H9 (cell line): ENCODE measurements around the gene GRHL3. TPM values are rescaled to one million over a fixed set of nuclear protein-coding genes. Genes with fewer than 3 reads are reported as not detected.

Experiments used
- DNase-seq: peaks from one replicate; pipeline ENCODE4 v3.0.0-alpha.2; 2017
- H2AFZ ChIP-seq: one replicate; pipeline ENCODE4 v1.6.1; 2013; ENCODE audit warnings: mild to moderate bottlenecking, low read length, control low read depth, moderate library complexity
- H2AK5ac ChIP-seq: 2 replicates; pipeline ENCODE4 v1.6.1; 2013; ENCODE audit warnings: low read length, control low read depth, mixed read lengths; ENCODE audit not compliant: insufficient read length
- H2BK120ac ChIP-seq: one replicate; pipeline ENCODE4 v1.6.1; 2013; ENCODE audit warnings: low read depth, mild to moderate bottlenecking, low read length, control low read depth, inconsistent platforms; ENCODE audit not compliant: poor library complexity, severe bottlenecking
- H2BK12ac ChIP-seq: 2 replicates; pipeline ENCODE4 v1.6.1; 2013; ENCODE audit warnings: low read length, control low read depth, mixed read lengths, low read depth; ENCODE audit not compliant: insufficient read length
- H2BK15ac ChIP-seq: 2 replicates; pipeline ENCODE4 v1.6.1; 2013; ENCODE audit warnings: low read depth, low read length, control low read depth
- H2BK20ac ChIP-seq: one replicate; pipeline ENCODE4 v1.6.1; 2013; ENCODE audit warnings: low read depth, mild to moderate bottlenecking, low read length, control low read depth, inconsistent platforms; ENCODE audit not compliant: poor library complexity, severe bottlenecking
- H2BK5ac ChIP-seq: 2 replicates; pipeline ENCODE4 v1.6.1; 2013; ENCODE audit warnings: low read length, control low read depth, mixed read lengths; ENCODE audit not compliant: insufficient read length
- H3K14ac ChIP-seq: 2 replicates; pipeline ENCODE4 v1.6.1; 2013; ENCODE audit warnings: low read length, control low read depth; ENCODE audit not compliant: insufficient read depth
- H3K18ac ChIP-seq: 2 replicates; pipeline ENCODE4 v1.6.1; 2013; ENCODE audit warnings: low read depth, mild to moderate bottlenecking, mixed read lengths, low read length, control low read depth; ENCODE audit not compliant: insufficient read length
- H3K23ac ChIP-seq: 2 replicates; pipeline ENCODE4 v1.6.1; 2013; ENCODE audit warnings: low read length, control low read depth, mixed read lengths, low read depth; ENCODE audit not compliant: insufficient read length
- H3K23me2 ChIP-seq: 2 replicates; pipeline ENCODE4 v1.6.1; 2013; ENCODE audit warnings: low read depth, mild to moderate bottlenecking, mixed read lengths, low read length, control low read depth; ENCODE audit not compliant: insufficient read length, poor library complexity, severe bottlenecking
- H3K27ac ChIP-seq: 2 replicates; pipeline ENCODE4 v1.5.1; 2013; ENCODE audit warnings: low read length, control low read depth, mixed read lengths, low read depth; ENCODE audit not compliant: insufficient read length
- H3K27me3 ChIP-seq: 2 replicates; pipeline ENCODE4 v1.6.1; 2013; ENCODE audit warnings: low read length, control low read depth, inconsistent platforms; ENCODE audit not compliant: insufficient read depth
- H3K4ac ChIP-seq: 2 replicates; pipeline ENCODE4 v1.6.1; 2013; ENCODE audit warnings: low read depth, mild to moderate bottlenecking, control low read depth, inconsistent platforms, low read length, moderate library complexity
- H3K4me1 ChIP-seq: 2 replicates; pipeline ENCODE4 v1.6.1; 2013; ENCODE audit warnings: low read length, control low read depth, inconsistent platforms; ENCODE audit not compliant: insufficient read depth
- H3K4me2 ChIP-seq: 2 replicates; pipeline ENCODE4 v1.6.1; 2013; ENCODE audit warnings: low read length, control low read depth, mixed read lengths; ENCODE audit not compliant: insufficient read length, insufficient read depth
- H3K56ac ChIP-seq: 2 replicates; pipeline ENCODE4 v1.6.1; 2013; ENCODE audit warnings: low read depth, mild to moderate bottlenecking, mixed read lengths, low read length, control low read depth; ENCODE audit not compliant: insufficient read length
- H3K79me1 ChIP-seq: 2 replicates; pipeline ENCODE4 v1.6.1; 2013; ENCODE audit warnings: low read depth, mild to moderate bottlenecking, moderate library complexity, low read length, control low read depth, inconsistent platforms; ENCODE audit not compliant: insufficient read depth, poor library complexity, severe bottlenecking
- H3K79me2 ChIP-seq: 2 replicates; pipeline ENCODE4 v1.6.1; 2013; ENCODE audit warnings: low read length, control low read depth, inconsistent platforms; ENCODE audit not compliant: insufficient read depth
- H3K9ac ChIP-seq: 2 replicates; pipeline ENCODE4 v1.6.1; 2013; ENCODE audit warnings: low read length, control low read depth, mixed read lengths; ENCODE audit not compliant: insufficient read length; ENCODE audit errors: extremely low read depth
- H3K9me3 ChIP-seq: one replicate; pipeline ENCODE4 v1.6.1; 2013; ENCODE audit warnings: low read depth, low read length, inconsistent platforms; ENCODE audit not compliant: control insufficient read depth
- H3T11ph ChIP-seq: one replicate; pipeline ENCODE4 v1.6.1; 2013; ENCODE audit warnings: mild to moderate bottlenecking, low read length, control low read depth, inconsistent platforms
- H4K20me1 ChIP-seq: one replicate; pipeline ENCODE4 v1.6.1; 2013; ENCODE audit not compliant: control insufficient read depth, insufficient read length, insufficient read depth
- H4K5ac ChIP-seq: 2 replicates; pipeline ENCODE4 v1.6.1; 2013; ENCODE audit warnings: low read depth, mild to moderate bottlenecking, mixed read lengths, low read length, control low read depth; ENCODE audit not compliant: insufficient read length
- H4K8ac ChIP-seq: replicated peaks from 2 replicates; pipeline ENCODE4 v1.6.1; 2013; ENCODE audit warnings: low read length, control low read depth, mixed read lengths, low read depth; ENCODE audit not compliant: insufficient read length
- H4K91ac ChIP-seq: 2 replicates; pipeline ENCODE4 v1.6.1; 2013; ENCODE audit warnings: low read depth, mild to moderate bottlenecking, moderate library complexity, mixed read lengths, low read length, control low read depth; ENCODE audit not compliant: insufficient read length
- H3K27ac Mint-ChIP-seq, 3 experiments: 2 replicates in 2 of 3; 3 replicates in 1 of 3; pipeline ENCODE4 v1.8.0; 2020 to 2021; ENCODE audit warnings: mixed read lengths in 3 of 3, mild to moderate bottlenecking in 1 of 3, moderate library complexity in 1 of 3
- H3K27me3 Mint-ChIP-seq: 2 replicates; pipeline ENCODE4 v1.8.0; 2021; ENCODE audit warnings: low read depth, mild to moderate bottlenecking, moderate library complexity, mixed read lengths
- H3K36me3 Mint-ChIP-seq, 3 experiments: 2 replicates in 2 of 3; 3 replicates in 1 of 3; pipeline ENCODE4 v1.8.0; 2020 to 2021; ENCODE audit warnings: low read depth in 3 of 3, mixed read lengths in 3 of 3; ENCODE audit not compliant: insufficient read depth in 1 of 3
- H3K4me1 Mint-ChIP-seq, 2 experiments: 2 replicates each; pipeline ENCODE4 v1.8.0; 2020; ENCODE audit warnings: mixed read lengths in 2 of 2
- H3K4me3 Mint-ChIP-seq, 2 experiments: 2 replicates in 1 of 2; 3 replicates in 1 of 2; pipeline ENCODE4 v1.8.0; 2020 to 2021; ENCODE audit warnings: mild to moderate bottlenecking in 2 of 2, mixed read lengths in 2 of 2, moderate library complexity in 1 of 2
- H3K9me3 Mint-ChIP-seq, 2 experiments: 2 replicates in 1 of 2; 3 replicates in 1 of 2; pipeline ENCODE4 v1.8.0; 2020; ENCODE audit warnings: mild to moderate bottlenecking in 2 of 2, mixed read lengths in 2 of 2, moderate library complexity in 1 of 2
- WGBS: extraction: QIAGEN DNeasy Blood & Tissue Kit; methylation state at CpG from one replicate; pipeline ENCODE4 v1.1.7; 2013; ENCODE audit warnings: missing lambda C conversion rate, low lambda C conversion rate, mixed read lengths; ENCODE audit not compliant: insufficient read length; ENCODE audit errors: extremely low coverage; 5-methylcytosine and 5-hydroxymethylcytosine counted together
- total RNA-seq: library from RNA; stranded (reverse); gene quantifications from 2 replicates; pipeline ENCODE4 v1.2.1, GENCODE V29; 2021
- TF ChIP-seq, protein P1 (sequence below): fragments of 200-600 bp; sonication (generic); conservative IDR thresholded peaks from 3 replicates; pipeline ENCODE4 v1.8.0; 2021; ENCODE audit warnings: antibody characterized with exemption, mild to moderate bottlenecking

The GRHL3 gene
- total RNA-seq, 1 experiment from 2014 or later = 3.5 TPM

DNA sequence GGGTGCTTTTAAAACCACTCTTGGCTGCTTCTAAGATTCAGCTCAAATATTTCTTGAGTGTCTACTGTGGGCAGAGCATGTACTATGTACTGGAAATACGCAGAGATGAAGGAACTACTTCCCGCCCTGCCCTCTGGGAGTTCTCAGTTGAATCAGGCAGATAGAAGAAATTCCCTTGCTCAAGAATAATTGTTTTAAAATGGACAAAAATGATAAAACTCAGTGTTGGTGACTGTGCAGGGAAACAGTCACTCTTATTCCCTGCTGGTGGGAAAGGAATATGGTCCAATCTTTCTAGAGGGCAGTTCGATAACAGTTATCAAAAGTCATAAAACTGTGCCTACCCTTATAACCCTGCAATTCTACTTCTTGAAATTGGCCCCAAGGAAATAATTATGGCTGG is 16.9 kb upstream of the GRHL3 start:
- no peaks in the 10 kb centered on the region; a peak in 1 of 5 replicates for H3K9me3 Mint-ChIP-seq
- Histone ChIP-seq H2BK15ac (no peak overlapping the region), H3T11ph (no peak overlapping the region), H3K4ac (no peak overlapping the region), H3K56ac (no peak overlapping the region), H2BK5ac (no peak overlapping the region), H4K20me1 (no peaks in the 10 kb centered on the region), H4K5ac (no peak overlapping the region), H3K18ac (no peak overlapping the region), H3K9ac (no peak overlapping the region), H3K79me1 (no peaks in the 10 kb centered on the region), H4K8ac (no peak overlapping the region), H3K23ac (no peak overlapping the region), H2BK12ac (no peak overlapping the region), H3K23me2 (no peaks in the 10 kb centered on the region), H2AFZ (no peak overlapping the region), H3K4me1 (no peaks in the 10 kb centered on the region), H3K4me2 (no peak overlapping the region), H3K27ac (no peak overlapping the region), H2BK20ac (no peak overlapping the region), H2AK5ac (no peak overlapping the region), H3K27me3 (no peaks in the 10 kb centered on the region), H3K9me3 (no peaks in the 10 kb centered on the region), H3K79me2 (no peaks in the 10 kb centered on the region), H2BK120ac (no peak overlapping the region), H4K91ac (no peak overlapping the region), H3K14ac (no peak overlapping the region)
- no peak for DNase-seq
- no peak overlapping the region for H3K27ac Mint-ChIP-seq
- H3K4me1 Mint-ChIP-seq = peaks cover 30 to 44% of the 10 kb centered on the region in 2 experiments
- peaks cover 1% of the 10 kb centered on the region; the same call in 1 of the 2 replicates for H3K27me3 Mint-ChIP-seq
- TF ChIP-seq, protein P1, sequence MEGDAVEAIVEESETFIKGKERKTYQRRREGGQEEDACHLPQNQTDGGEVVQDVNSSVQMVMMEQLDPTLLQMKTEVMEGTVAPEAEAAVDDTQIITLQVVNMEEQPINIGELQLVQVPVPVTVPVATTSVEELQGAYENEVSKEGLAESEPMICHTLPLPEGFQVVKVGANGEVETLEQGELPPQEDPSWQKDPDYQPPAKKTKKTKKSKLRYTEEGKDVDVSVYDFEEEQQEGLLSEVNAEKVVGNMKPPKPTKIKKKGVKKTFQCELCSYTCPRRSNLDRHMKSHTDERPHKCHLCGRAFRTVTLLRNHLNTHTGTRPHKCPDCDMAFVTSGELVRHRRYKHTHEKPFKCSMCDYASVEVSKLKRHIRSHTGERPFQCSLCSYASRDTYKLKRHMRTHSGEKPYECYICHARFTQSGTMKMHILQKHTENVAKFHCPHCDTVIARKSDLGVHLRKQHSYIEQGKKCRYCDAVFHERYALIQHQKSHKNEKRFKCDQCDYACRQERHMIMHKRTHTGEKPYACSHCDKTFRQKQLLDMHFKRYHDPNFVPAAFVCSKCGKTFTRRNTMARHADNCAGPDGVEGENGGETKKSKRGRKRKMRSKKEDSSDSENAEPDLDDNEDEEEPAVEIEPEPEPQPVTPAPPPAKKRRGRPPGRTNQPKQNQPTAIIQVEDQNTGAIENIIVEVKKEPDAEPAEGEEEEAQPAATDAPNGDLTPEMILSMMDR = no peak
- no CpG with 5 or more reads among the region's 3 CpGs for WGBS
- H3K4me3 Mint-ChIP-seq = no peak overlapping the region
- H3K36me3 Mint-ChIP-seq = no peaks in the 10 kb centered on the region
